HEK293T (cell line): ENCODE results near the gene WASF1.
"Not testable (repeated sequence)": the region's sequence is repeated elsewhere in the genome, so short reads cannot be mapped to it uniquely, and the experiment has no call there.

ENCODE experiments used
- ARNT ChIP-seq: fragments of 450-650 bp; IDR thresholded peaks from 2 replicates; pipeline ENCODE4 v1.6.1; 2017; ENCODE audit warnings: mild to moderate bottlenecking
- BHLHE40 ChIP-seq: fragments of 450-650 bp; IDR thresholded peaks from 2 replicates; pipeline ENCODE4 v1.6.1; 2016; ENCODE audit warnings: mild to moderate bottlenecking, moderate library complexity, borderline replicate concordance
- ELF4 ChIP-seq: fragments of 450-650 bp; IDR thresholded peaks from 2 replicates; pipeline ENCODE4 v1.6.1; 2017; ENCODE audit warnings: antibody characterized with exemption
- FOXA1 ChIP-seq: fragments of 450-650 bp; IDR thresholded peaks from 2 replicates; pipeline ENCODE4 v1.6.1; 2016; ENCODE audit warnings: mild to moderate bottlenecking
- FOXK2 ChIP-seq: fragments of 450-650 bp; IDR thresholded peaks from 2 replicates; pipeline ENCODE4 v1.6.1; 2016; ENCODE audit warnings: mild to moderate bottlenecking
- LEF1 ChIP-seq: fragments of 450-650 bp; IDR thresholded peaks from 2 replicates; pipeline ENCODE4 v1.6.1; 2017; ENCODE audit warnings: mild to moderate bottlenecking, borderline replicate concordance
- NFRKB ChIP-seq: fragments of 450-650 bp; IDR thresholded peaks from 2 replicates; pipeline ENCODE4 v1.6.1; 2016; ENCODE audit warnings: mild to moderate bottlenecking, moderate library complexity
- PKNOX1 ChIP-seq: fragments of 450-650 bp; IDR thresholded peaks from 2 replicates; pipeline ENCODE4 v1.6.1; 2016
- SP1 ChIP-seq: fragments of 450-650 bp; IDR thresholded peaks from 2 replicates; pipeline ENCODE4 v1.6.1; 2017
- SUZ12 ChIP-seq: fragments of 450-650 bp; IDR thresholded peaks from 2 replicates; pipeline ENCODE4 v1.6.1; 2016; ENCODE audit warnings: mild to moderate bottlenecking
- ZNF384 ChIP-seq: fragments of 450-650 bp; IDR thresholded peaks from 2 replicates; pipeline ENCODE4 v1.6.1; 2016

- not testable (repeated sequence) for TF ChIP-seq SP1, FOXK2, BHLHE40, SUZ12, LEF1, FOXA1, PKNOX1, ARNT, ZNF384, NFRKB, ELF4
These were observed 57.8 kb downstream of the WASF1 start for GRCh38 chr6:110121655-110122054.
